GM19438 (cell line): ENCODE results near the gene SUMF1.

Experiments used
- ATAC-seq: cut with Tn5 transposase; IDR thresholded peaks from one replicate; pipeline ENCODE4 v1.9.1; 2021; ENCODE audit warnings: low read depth; ENCODE audit not compliant: unreplicated experiment

Gene SUMF1

GRCh38 chr3:4395448-4395847 is 71.6 kb downstream of the SUMF1 start:
- no peak for ATAC-seq

DNA sequence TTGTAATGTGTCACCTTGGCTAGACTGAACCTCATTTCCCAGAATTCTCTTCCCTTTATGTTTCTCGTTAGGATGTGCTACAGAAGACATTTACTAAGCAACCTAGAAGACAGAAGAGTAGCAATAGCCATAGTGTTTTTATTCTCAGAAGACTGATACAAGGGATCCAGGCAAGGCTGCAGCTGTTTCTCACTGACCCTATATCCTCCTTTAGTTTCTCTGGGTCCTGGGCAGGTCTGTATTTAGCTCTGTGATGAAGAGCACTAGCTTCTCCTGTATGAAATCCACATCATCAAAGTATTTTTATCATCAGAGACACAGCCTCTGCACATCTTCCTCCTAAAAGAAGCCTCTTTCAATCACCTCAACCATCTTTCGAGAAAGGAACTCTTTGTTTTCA is 72.5 kb downstream of the SUMF1 start:
- no peak for ATAC-seq

DNA sequence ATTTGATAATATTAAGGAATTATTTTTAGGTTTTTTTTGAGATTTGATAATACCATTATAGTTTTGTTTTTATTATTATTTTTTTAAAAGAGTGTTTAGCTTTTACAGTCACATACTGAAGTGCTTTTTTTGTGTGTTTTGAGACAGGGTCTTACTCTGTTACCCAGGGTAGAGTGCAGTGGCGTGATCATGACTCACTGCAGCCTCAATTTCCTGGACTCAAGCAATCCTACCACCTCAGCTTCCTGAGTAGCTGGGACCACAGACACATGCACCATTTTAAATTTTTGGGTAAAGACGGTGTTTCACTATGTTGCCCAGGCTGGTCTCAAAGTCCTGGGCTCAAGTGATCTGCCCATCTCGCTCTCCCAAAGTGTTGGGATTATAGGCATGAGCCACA is 73.0 kb downstream of the SUMF1 start:
- no peak for ATAC-seq

GRCh38 chr3:4392992-4393391 is 74.1 kb downstream of the SUMF1 start:
- no peak for ATAC-seq

DNA sequence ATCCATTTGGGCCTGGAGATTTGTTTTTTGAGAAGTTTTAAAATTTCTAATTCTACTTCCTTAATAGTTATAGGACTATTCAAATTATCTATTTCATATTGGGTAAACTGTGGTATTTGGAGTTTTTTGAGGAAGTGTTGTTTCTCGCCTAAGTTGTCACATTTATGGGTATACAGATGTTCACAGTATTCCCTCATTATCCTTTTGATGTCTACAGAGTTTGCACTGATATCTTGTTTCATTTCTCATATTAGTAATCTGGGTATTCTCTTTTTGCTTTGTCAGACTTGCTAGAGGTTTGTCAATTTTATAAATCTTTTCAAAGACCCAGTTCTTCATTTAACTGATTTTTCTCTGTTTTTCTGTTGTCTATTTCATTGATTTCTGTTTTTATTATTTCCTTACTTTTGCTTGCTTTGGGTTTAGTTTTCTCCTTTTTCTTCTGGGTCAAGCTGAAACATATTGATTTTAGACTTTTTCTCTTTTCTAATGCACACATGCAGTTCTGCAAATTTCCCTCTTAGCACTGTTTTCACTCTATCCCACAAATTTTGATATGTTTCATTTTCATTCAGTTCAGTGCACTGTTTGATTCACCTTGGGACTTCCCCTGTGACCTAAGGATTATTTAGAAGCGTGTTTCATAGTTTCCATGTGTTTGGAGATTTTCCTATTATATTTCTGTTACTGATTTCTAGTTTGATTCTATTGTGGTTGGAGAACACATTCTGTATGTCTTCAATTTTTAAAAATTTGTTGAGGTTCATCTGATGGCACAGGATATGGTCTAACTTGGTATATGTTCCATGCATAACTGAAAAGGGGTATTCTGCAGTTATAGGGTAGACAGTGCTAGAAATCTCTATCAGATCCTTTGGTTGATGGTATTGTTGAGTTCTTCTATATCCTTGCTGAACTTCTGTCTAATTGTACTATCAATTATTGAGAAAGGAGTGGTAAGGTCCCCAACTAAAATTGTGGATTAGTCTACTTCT is 79.6 kb downstream of the SUMF1 start:
- ATAC-seq = no peak

DNA sequence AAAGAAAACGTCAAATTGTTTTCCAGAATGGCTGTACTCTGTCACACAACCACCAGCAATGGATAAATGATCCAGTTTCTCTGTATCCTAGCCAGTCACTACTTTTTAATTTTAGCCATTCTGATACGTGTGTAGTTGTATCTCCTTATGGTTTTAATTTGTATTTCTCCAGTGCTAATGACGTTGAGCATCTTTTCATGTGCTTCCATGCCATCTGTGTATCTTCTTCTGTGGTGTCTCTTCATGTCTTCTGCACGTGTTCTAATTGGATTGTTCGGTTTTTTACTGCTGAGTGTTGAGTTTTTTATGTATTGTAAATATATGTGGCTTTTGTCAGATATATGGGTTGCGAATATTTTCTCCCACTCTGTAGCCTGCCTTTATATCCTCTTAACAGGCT is 81.9 kb downstream of the SUMF1 start:
- no peak for ATAC-seq

- no peak for ATAC-seq
These were observed 87.1 kb downstream of the SUMF1 start for GRCh38 chr3:4380013-4380412.

DNA sequence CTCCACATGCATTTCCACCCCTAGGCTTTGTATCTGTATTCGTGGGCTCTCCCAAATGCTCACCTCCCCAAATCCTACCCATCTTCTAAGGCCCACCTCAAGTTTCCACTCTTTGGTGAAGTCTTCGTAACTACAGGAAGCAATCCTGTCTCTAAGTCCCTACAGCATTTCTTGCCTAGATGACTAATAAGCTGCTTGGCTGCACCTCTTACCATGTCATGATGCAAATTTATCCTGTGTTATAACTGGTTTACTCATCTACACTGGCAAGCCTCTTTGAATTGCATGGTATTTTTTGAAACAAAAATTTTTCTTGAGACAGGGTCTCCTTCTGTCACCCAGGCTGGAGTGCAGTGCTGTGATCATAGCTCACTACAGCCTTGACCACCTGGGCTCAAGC is 90.6 kb downstream of the SUMF1 start:
- ATAC-seq = no peak

- ATAC-seq = no peak
These were observed 91.2 kb downstream of the SUMF1 start for GRCh38 chr3:4375911-4376310.

DNA sequence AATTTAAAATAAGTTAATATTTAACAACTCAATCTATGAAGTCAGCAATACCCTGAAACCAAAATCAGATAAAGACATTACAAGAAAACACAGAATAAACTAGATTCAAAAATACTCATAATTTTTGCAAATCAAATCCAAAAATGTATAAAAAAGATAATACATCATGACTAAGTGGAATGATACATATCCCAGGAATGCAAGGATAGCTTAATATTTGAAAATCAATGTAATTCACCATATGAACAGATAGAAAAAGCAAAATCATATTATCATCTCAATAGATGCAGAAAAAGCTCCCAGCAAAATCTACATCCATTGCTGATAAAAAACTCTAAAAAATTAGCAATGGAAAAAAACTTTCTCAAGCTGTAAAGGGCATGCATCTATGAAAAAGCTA is 93.4 kb downstream of the SUMF1 start:
- ATAC-seq = no peak

DNA sequence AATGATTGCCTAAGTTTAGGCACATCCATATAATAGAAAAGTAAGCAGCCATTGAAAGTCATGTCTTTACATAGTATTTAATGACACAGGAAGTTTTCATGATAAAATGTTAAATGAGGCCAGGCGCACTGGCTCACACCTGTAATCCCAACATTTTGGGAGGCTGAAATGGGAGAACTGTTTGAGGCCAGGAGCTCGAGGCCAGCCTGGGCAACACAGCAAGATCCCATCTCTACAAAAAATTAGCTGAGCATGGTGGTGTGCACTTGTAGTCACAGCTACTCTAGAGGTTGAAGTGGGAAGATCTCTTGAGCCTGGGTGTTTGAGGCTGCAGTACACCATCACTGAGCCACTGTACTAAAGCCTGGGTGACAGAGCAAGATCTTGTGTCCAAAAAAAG is 104.5 kb downstream of the SUMF1 start:
- no peak for ATAC-seq

GRCh38 chr3:4360817-4361216 is 106.3 kb downstream of the SUMF1 start:
- no peak for ATAC-seq

- no peak for ATAC-seq
These were observed 107.1 kb downstream of the SUMF1 start for GRCh38 chr3:4359805-4360502.

DNA sequence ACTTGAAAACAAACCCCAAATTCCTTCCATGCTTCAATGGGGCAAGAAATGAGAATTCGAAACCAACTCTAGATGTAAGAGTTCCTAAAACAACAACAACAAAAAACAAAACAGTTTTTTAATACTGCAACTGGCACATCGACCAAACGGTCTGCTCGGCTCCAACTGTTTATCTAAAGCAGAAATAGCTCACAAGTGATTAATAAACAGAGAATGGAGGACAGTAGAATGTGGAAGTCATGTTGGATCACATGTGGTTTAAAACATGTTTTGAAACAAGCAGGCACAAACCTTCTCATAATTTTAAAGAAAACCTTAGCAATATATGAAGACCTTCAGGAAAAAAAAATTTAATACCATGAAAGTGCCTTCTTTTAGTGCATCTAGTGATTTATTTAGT is 108.8 kb downstream of the SUMF1 start:
- ATAC-seq = no peak

DNA sequence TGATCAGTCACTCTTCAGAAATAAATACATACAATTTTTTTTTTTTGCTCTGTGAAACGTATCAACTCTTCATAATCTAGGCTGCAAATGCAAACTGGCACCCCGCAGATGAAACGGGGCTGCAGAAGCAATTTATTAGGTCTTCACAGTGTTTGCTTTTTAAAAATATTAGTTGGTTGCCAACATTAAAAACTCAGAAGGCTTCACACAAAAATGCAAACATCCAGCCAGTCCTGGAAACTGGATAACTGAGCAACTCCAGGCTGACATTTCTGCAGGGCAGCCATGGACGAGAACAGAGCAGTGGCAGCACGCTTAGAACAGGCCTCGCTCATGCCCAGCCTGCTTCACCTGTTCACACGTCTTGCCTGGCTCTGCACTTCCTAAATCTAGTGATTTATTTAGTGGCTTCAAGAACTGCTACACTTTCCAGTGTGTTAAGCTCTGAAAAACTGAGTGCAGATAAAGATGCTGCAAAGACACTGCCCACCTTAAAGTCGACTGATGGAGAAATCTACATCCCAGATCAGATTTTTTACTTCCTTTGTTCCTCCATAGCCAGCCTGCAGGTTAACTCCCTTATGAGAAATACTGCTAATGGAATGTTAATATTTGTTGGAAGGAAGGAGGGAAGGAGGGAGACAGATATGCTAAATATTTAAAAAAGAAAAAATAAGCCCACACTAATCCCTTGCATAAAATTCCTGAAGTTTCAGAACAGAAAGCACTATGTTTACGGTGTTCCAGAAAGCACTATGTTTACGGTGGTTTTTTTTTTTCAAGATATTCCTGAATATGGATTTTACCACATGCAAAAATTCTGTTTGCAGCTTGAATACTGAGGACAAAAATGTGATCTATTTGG is 110.3 kb downstream of the SUMF1 start:
- no peak for ATAC-seq

- no peak for ATAC-seq
These were observed 110.9 kb downstream of the SUMF1 start for GRCh38 chr3:4356220-4356540.

DNA sequence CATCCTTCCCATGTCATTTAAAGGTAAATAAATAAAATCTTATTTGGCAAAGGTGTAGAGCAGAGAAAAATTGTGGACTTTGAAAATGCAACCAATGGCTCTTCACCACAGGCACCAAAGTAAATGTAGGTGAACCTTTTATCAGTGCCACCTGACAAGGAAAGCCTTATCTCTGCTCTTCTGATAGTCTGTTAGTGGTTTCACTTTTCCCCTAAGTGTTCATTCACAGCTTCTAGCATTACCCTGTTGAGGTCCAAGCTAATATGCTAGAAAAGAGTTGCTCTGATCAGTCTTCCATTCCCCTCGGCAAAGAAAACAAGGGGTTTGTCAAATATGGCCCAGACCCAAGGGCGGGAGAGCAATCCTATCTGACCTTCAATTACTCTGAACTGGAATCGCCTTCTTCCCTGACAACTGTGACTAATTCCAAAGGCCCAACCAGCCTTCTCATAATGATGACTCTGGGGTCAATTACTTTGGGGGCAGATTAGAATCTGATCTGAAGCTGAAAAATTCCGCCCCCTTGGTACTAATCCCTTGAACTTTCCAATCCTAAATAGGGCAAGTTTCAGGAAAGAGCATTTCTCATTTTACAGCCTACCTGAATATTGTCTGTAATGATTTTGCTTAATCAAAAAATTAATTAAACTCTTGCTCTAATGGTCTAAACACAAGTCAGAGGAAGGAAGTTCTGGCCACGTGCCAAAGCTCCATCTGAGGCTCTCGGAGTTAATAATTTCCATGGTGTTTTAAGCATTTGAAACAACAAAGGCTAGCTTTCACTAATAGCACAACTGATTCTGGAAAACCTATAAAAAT is 111.5 kb downstream of the SUMF1 start:
- no peak for ATAC-seq

GRCh38 chr3:4351872-4352271 is 115.2 kb downstream of the SUMF1 start:
- no peak for ATAC-seq

DNA sequence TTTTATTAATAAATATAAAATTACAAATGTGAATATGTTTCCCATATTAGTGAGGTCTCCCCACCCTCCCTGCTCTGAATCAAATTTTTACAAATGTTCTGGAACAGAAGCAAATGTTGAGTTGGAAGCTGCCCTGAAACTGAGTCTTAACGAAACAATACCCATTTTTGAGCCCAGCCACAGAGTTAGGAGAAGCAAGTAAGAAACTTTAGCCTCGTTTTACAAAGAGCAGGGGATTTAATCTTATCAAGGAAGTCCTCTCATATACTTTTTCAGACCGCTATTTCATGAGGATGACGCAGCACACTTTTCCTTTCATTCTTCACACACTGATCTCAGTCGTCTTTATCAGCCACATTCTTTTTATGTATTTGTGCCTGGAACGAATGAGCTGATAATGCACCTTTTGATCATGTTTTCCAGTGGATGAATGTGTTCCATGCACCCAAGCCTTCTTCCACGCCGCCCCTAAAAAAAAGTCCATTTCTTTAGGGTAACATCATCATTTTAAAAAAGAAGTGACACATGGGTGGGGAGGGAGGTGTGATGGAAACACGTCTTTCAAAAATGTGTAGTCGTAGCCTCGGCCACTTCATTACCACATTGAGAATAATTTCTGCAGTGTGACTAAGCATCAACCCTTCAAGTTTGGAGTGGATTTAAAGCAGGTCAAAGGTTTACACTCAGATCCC is 115.8 kb downstream of the SUMF1 start:
- peak; percentile 47 for ATAC-seq

DNA sequence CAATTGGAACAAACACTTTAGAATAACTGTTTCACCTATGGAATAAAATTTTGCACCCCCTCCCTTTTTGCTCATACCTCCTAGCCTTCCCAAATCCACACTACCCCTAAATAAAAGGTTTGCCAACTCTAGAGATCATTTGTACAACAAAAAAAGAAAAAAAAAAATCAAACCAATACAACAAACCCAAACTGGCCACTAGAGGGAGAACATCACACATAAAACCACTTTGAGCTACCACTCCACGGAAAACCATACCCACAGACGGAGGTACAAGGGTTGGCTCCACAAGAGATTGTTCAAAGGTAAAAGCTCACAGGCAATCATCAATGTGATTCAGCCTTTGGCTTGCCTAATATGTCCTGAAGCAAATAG is 116.3 kb downstream of the SUMF1 start:
- peak; percentile 87 for ATAC-seq
